ENCODE measurements around the gene SLC6A7.

Gene SLC6A7

DNA sequence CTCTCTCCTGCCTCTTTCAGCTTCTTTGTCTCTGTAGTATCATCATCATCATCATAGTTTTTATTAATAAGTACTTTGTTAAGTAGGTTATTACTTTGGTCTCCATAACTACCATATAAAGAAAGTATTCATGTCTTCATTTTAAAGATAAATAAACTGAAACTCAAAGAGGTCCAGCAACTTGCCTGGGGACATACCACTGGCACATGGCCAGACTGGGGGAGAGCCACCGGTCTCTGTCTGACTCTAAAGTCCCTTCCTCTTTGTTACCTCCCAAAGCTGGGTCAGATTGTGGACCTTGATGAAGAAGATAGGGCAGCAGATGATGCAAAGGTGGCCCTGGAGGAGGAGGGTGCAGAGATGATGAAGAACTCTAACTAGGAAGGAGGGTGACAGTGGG is 14.8 kb upstream of the SLC6A7 start:
- DNase-seq (ENCODE audit: low spot score): peak; percentile 44

DNA sequence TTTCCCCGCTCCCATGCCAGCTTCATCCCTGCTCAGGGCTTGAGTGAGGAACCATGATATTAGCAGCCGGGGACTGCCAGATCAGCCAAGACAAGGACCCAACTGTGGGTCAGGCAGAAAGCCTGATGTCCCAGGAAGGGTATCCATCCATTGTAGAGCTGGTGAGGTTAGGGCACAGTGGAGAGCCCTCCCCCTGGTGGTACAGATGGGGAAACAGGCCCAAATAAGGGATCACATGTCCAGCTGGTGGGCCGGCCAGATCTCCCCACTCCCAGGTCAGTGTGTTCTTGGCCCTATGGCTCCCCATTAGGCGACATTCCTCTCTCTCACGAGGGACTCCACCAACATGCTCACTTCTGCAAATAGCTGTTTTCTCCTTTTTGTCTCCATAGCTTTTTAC is 14.3 kb upstream of the SLC6A7 start:
- peak; percentile 35 for DNase-seq (ENCODE audit: low spot score)

DNA sequence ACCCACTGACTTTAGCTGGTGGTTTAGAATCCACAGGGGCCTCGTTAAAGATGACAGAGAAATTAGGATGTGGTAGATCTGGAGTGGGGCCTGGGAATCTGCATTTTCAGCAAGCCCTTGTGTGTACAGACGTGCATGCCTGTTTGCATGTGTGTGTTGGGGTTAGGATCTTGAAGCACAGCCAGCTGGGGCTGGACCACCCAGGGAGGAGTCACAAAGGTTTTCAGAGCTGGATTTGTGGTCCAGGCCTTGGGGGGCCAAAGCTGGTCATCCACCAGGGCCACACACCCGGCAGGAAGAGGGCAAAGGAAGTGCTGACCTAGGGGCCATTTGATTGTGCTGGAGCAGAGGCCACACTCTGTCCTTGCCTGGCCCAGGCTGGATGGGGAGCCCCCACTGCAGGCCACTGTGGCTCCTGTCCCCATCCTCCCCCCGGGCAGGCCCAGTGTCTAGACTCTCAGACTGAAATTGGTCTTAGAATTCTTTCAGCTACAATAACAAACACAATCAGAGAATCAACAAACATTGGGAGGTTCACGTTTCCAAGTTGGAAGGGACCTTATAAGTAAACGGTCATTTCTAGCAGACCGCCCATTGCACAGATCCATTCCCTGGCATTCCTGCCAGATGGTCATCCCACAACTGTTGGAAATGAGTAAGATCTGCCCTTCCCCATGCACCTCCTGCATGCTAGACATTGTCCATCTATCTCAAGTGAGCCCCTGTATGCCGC is 13.0 kb upstream of the SLC6A7 start:
- no peak for DNase-seq (ENCODE audit: low spot score)

DNA sequence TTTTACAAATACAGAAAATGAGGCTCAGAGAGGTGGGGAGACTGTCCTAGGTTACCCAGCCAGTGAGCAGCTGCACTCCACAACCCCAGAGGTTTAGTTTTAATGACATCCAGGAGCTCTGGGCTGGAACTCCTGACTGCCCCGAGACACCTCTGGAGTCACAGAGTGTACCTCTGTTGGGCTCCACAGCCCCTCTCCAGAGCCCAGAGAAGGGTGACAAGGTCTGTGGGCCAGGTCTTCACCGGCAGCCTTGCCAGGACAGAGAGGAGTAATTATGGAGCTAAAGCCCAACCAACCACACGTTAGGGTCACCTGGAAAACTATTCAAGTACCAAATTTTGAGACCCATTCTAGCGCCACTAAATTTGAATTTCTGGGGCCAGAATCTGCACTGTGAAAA is 12.1 kb upstream of the SLC6A7 start:
- DNase-seq (ENCODE audit: low spot score): no peak

DNA sequence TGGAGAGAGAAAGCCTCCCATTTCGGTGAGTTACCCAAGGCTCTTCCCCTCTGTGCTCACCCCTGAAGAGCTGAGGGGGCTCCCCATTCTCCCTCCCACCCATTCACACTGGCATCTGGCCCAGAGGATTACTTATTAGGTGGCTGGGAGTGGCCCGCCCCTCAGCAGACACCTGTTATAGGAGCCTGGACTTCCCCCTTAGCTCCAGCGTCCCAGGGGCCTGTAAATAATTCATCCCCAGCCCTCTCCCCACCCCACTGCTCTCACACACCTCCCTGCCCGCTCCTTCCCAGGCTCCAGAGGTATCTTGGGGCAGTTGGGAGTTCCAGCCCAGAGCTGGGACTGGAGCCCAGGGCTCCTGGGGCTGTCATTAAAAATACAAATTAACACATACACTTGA is 11.6 kb upstream of the SLC6A7 start:
- DNase-seq (ENCODE audit: low spot score): no peak

DNA sequence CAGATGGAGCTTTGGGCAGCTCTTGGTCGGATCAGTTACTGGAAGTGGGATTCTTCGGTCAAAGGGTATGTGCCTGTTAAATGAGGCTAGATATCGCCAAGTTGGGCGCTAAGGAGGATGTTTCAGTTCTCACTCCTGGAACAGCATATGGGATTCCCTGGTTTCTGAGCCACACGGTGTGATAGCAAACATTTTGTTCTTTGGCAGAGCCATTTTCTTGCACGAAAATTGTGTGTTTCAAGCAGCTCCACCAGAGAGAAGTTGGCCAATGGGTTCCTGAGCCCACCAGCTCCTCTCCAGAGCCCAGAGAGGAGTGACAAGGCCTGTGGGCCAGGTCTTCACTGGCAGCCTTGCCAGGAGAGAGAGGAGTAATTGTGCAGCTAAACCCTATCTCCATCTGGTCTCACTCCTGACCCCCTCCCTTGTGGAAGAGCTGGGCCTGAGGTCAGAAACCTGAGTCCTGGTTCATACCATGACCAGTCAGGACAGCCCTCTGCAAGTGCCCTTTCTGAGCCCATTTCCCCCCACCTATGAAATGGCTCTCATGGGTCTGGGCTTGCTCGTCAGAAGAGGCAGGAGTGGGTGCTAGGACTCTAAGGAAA is 10.7 kb upstream of the SLC6A7 start:
- no peak for DNase-seq (ENCODE audit: low spot score)

DNA sequence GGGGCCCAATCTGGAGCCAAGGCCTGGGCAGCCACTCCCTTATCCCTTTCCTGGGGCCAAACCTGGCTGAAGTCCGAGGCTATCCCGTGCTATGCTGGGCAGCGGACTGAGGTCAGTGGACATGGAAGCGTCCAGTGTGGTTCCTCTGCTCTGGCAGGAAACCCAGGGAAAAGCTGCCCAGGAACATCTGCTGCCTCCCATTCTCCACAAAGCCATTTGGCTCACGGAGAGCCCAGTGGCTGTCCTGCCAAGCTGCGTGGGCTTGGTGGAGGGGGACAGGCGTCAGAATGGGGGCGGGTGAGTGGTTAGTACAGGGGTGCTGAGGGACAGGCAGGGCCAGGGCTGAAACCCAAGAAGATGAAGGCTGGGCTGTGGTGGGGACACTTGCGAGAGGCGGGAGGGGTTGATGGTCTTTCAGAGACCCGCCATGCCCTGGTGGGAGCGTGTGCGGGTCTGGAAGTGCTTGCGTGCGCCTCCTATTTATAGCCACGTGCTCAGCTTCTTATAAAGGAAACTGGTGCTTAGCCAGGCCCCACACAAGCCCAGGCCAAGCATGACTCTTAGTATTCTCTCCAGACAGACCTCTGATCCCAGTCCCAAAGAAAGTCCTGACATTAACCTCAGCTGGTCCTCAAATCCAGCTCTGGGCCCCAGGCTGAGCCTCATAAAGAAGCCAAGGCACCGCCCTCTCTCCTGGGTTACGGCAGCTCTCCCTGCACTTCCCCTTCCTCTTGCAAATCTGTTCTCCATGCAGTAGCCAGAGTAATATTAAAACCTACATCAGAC is 9.4 kb upstream of the SLC6A7 start:
- no peak for DNase-seq (ENCODE audit: low spot score)

DNA sequence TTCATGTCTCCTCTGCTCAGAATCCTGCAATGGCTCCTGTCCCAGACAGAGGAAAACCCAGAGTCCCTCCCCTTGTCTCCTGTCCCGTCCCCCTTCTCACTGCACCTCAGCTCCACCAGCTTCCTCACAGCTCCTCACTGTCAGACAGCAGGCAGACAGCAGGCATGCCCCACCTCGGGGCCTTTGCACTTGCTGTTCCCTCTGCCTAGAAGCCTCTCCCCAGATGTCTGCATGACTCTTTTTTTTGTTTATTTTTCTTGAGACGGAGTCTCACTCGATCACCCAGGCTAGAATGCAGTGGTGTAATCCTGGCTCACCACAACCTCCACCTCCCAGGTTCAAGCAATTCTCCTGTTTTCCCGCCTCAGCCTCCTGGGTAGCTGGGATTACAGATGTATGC is 8.8 kb upstream of the SLC6A7 start:
- DNase-seq (ENCODE audit: low spot score): no peak

DNA sequence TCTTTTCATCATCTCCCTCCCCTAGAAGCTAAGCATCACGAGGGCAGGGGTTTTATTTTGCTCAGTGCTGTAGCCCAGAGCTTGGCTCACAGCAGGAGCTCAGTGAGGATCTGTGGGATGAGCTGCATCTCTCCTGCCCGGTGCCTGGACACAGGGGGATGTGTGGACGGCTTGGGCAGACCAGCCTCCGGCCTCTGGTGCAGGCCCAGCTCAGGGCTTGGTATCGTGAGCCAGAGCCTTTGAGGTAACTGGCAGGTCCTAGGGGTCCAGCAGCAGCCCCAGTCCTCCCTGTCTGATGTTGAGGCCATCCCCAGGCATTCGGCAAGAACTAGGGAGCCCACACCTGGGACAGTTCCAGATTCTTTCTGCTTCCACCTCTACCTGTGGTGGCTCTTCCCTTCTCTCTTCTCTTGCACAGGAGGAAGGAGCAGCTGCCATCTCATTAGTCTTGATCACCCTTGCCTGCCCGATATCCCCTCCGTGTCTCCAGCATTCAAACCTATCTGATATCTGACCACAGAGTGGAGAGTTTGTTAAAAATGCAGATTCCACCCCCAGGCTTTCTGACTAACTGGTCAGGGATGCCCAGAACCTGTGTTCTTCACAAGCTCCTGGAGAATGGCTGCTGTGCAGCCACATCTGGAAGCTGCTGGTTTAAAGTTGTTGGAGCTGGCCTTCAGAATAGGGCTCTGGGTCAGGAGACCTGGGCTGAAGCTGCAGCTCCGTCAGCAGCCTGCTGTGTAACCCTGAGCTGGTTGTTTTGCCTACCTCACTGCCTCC is 7.9 kb upstream of the SLC6A7 start:
- no peak for DNase-seq (ENCODE audit: low spot score)

DNA sequence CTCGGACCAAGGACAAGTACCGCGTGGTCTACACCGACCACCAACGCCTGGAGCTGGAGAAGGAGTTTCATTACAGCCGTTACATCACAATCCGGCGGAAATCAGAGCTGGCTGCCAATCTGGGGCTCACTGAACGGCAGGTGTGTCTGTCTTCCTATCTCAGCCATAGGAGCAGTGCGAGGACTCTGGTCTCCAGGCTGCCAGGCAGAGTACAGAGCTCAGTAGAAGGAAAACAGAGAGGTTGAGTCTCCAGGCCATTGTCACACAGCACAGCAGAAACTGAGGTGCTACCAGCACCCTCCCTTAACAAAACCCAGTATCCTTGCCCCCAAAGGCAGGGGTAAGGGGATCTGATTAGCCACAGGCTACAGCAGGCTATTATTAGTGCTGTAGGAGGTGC is 7.1 kb upstream of the SLC6A7 start:
- DNase-seq (ENCODE audit: low spot score): no peak

DNA sequence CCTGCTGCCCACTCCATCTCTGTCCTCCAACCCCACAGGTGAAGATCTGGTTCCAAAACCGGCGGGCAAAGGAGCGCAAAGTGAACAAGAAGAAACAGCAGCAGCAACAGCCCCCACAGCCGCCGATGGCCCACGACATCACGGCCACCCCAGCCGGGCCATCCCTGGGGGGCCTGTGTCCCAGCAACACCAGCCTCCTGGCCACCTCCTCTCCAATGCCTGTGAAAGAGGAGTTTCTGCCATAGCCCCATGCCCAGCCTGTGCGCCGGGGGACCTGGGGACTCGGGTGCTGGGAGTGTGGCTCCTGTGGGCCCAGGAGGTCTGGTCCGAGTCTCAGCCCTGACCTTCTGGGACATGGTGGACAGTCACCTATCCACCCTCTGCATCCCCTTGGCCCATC is 6.4 kb upstream of the SLC6A7 start:
- no peak for DNase-seq (ENCODE audit: low spot score)

DNA sequence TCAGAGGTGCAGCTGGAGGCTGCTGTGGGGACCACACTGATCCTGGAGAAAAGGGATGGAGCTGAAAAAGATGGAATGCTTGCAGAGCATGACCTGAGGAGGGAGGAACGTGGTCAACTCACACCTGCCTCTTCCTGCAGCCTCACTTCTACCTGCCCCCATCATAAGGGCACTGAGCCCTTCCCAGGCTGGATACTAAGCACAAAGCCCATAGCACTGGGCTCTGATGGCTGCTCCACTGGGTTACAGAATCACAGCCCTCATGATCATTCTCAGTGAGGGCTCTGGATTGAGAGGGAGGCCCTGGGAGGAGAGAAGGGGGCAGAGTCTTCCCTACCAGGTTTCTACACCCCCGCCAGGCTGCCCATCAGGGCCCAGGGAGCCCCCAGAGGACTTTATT is 5.9 kb upstream of the SLC6A7 start:
- DNase-seq (ENCODE audit: low spot score): no peak

DNA sequence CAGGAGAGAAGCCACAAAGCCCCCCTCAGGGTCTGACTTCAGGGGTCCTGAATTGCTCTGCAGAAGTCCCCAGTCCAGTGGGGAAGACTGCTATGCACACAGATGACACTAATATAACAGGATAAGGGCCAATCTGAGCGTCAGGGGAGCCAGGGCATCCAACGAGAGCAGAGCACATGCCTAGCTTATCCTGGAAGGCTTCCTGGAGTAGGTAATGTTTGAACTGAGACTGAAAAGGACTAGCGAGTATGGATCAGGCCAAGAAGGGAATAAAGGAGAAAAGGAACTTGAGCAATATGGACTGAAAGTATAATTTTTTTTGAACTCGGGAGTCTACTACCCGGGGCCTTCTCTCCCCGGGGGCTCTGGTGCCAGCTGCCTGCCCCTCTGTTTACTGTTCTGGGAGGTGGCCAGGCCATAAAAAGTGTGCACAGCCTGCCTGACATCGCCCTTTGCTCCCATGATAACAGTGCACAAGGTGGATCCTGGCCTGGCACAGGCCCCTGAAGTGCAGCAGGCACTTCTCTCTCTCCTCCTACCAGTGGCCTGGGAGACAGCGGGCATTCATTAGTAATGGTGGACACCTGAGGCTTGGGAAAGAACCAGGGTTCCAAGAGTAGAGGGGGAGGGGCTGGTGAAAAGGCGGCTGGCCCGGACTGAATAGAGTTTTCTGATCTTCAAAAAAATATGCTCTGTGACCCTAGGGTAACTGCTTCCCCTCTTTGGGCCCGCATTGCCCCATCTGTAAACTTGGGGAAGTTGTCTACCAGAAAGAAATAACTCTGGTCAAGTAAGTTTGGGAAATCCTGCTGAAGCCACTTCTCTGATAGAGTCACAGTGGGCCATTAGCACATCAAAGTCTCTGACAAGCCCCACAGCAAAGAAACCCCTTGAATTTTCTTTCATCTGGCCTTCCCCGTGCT is 4.6 kb upstream of the SLC6A7 start:
- DNase-seq (ENCODE audit: low spot score): no peak

DNA sequence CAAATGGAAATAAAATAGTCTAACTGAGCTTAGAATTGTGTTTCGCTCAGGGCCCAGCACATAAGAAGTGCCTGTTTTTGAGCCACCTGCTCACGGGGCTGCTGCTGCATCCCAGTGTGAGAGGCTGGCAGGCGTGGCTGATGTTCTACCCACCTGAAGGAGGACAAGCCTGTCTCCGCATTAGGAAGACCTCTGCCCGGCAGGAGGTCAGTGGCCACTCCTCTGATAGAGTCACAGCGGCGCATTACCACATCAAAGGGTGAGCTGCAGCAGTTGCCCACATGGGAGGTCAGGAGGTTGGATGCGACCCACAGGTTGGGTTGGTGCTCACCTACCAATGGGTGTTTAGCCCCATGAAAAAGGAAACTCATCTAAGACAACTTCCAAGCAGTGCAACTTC is 3.7 kb upstream of the SLC6A7 start:
- no peak for DNase-seq (ENCODE audit: low spot score)

DNA sequence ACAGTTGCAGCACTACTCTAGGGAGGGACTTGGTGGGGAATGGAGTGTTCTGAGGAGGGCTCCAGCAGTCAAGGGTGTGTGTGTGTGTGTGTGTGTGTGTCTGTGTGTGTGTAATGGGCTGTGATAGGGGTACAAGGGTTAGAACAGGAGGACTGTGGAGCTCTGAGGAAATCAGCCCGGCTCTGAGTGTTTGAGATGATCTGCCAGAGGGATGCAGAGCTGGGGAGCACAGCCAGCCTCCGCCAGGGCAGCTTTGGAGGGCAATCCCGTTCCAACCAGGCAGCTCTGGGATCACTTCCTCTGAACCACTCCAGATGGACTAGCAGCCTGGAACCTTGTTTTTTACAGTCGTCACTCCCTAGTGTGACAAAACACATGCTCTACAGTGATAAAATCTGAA is 3.0 kb upstream of the SLC6A7 start:
- no peak for DNase-seq (ENCODE audit: low spot score)

DNA sequence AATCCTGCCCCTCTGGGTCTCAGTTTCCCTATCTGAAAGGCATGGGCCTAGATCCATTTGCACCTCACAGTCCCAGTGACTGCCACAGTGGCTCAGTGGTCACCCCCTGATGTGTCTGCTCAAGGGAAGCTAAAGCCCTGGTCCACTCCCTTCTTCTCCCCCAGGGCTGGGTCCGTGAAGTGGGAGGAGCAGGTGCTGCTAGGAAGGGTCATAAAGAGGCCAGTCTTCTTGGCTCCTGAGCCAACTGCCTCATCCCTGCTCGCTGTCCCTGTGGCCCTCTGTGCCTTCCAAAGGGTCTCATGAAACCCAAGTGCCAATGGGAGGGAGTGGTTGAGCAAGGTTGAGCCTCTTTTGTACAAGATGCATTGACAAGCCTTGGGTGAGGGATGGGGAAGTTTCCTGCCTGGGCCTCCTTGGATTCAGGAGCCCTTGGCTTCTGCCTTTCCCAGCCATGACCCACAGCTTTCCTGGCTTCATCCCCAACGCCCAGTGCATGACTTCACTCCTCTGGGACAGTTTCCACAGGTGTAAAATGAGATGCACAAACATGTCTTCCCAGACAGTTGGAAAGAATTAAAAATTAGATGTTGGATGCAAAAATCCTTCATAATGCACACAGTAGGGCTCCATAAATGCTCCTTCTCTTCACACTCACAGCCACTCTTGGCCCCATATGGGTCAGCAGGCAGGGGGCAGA is 1.6 kb upstream of the SLC6A7 start:
- DNase-seq (ENCODE audit: low spot score): no peak

DNA sequence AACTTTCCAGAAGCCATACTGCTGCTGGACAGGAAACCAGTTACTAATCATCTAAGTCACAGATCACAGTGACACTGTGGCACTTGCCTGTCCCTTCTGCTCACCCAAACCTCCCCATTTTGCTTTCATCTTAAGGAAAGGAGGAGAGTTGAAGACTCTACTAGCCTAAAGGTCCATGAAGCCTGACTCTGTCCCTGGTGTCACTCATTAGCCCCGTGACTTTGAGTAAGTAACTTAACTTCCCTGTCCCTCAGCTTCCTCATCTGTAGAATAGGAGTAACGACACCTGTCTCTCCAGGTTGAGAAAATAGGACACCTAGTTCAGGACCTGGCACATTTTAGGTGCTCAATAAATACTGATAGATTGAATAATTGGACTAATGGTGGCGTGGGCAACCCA is 536 bp upstream of the SLC6A7 start:
- DNase-seq (ENCODE audit: low spot score): no peak

DNA sequence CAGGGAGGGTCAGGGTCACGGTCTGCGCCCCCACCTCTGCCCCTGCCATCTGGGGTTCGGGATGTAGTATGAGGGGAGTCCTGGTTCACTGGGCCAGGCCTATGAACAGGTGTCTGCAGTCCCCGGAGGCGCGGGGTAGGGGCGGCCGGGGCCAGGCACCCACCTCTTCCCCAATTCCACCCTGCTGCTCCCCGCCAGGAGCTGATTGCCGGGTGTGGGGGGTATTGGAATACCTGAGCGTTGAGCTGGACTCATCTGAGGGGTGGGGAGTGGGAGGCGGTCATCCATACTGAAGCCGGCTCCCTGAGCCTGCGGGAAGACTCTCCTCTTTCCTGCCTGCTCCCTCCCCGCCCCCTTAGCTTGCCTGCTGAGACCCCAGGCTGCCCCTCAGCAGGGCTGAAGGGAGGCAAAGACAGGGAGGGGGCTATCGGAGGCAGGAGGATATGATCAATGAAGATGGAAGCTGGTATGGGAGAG is 679 bp downstream of the SLC6A7 start:
- DNase-seq (ENCODE audit: low spot score): no peak

DNA sequence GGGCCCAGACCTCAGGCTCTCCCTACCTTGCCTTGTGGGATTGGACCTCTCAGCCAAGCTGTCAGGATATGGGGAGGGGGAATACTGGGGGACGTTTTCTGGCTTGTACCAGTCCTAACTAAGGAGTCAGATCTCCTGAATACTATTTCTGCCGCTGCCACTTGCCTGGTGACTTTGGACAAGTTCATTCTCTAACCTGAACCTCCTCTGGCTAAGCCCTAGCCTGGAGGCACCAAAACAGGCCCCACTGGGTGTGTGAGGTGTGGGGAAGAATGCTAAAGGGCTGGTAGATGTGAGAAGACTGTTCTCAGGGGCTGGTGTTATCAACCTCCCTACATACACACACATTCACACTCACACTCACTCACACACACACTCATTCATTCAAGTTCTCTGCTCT is 1.1 kb downstream of the SLC6A7 start:
- DNase-seq (ENCODE audit: low spot score): no peak

DNA sequence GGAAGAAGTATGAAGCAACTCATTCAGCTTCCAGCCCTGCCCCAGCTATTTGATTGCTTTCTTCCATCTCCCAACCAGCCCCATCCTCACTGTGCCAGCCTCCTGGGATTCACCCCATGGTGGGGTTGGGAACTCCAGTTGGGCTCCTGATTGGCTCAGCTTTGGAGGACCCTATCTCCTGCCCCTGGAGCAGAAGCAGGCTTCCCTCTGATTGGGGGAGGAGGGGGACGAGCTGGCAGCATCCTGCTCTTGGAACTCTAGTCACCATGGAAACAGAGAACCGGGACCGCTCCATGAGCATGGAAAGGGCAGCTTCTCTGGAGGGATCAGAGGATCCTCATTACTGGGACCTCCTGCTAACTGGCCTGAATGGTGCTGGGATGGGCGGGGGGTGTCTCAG is 2.6 kb downstream of the SLC6A7 start:
- no peak for DNase-seq (ENCODE audit: low spot score)
